GM21526 (cell line): Measurements from ENCODE around the gene STAT5A.
A peak's percentile ranks its signal among the peaks of the same experiment; 100 is the strongest.

Experiments
- ATAC-seq: cut with Tn5 transposase; IDR thresholded peaks from one replicate; pipeline ENCODE4 v1.9.1; 2021; ENCODE audit warnings: moderate library complexity; ENCODE audit not compliant: unreplicated experiment, low FRiP score

STAT5A gene

DNA sequence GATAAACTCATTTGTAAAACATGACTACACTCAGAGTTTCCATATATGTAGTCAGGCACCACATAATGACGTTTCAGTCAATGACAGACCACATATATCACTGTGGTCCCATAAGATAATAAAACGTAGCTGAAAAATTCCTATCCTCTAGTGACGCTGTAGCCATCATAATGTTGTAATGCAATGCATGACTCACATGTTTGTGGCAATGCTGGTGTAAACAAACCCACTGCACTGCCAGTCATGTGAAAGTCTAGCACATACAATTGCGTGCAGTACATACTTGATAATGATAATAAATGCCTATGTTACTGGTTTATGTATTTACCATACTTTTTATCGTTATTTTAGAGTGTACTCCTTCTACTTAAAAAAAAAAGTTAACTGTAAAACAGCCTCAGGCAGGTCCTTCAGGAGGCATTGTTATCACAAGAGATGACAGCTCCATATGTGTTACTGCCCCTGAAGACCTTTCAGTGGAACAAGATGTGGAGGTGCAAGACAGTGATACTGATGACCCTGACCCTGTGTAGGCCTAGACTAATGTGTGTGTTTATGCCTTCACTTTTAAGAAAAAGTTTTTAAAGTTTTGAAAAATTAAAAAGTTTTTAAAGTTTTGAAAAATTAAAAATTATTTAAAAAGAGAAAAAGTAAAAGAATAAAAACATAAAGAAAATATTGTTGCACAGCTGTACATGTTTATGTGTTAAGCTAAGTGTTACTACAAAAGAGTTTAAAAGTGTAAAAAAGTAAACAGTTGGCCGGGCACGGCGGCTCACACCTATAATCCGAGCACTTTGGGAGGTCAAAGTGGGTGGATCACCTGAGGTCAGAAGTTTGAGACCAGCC lies 21.2 kb upstream of the STAT5A start:
- no peak for ATAC-seq

DNA sequence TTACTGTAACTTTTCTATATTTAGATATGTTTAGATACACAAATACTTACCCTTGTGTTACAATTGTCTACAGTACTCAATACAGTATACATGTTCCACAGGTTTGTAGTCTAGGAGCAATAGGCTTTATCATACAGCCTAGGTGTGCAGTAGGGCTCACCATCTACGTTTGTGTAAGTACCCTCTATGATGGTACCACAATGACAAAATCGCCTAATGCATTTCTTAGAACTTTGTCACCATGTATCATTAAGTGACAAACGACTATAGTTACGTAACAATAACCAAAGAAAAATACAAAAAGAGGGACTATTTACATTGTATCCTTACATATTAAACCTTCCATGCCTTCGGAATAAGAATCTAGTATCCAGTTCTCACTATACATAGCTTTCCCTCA lies 20.1 kb upstream of the STAT5A start:
- ATAC-seq: no peak

DNA sequence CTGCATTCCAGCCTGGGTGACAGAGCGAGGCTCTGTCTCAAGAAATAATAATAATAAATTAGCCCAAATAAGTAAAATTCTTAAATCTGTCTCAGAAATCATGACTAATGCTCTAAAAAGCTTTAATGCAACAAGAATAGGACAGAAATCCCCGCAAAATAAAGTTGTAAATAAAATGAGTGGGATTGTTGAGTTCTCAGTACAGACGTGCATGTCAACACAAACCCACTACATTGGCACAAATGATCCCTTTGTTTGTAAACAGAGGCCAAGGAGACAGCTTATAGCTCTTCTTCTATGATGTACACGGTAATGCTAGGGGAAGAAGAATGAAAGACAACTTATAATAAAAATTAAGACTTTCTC lies 18.1 kb upstream of the STAT5A start:
- no peak for ATAC-seq

DNA sequence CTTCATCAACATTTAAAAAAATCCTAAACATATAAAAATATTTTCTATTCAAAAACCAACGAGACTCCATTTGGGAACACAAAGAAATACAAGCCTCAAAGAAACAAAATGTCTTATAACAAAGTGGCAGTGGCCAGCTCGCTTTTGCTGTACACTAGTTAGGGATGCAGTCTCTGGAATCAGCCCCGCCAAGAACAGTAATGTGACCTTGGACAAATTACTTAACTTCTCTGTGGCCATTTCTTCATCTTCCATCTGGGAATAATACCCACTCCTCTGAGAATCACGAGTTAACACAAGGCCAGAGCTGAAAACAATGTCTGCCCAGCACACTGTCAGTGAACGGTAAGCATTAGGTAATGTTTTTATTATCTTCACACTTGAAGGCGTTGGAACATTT lies 17.7 kb upstream of the STAT5A start:
- ATAC-seq: no peak

GRCh38 chr17:42271006-42271778 lies 17.1 kb upstream of the STAT5A start:
- ATAC-seq: no peak

GRCh38 chr17:42271779-42272035 lies 16.6 kb upstream of the STAT5A start:
- no peak for ATAC-seq

- no peak for ATAC-seq
These were observed 16.0 kb upstream of the STAT5A start for GRCh38 chr17:42272162-42272907.

DNA sequence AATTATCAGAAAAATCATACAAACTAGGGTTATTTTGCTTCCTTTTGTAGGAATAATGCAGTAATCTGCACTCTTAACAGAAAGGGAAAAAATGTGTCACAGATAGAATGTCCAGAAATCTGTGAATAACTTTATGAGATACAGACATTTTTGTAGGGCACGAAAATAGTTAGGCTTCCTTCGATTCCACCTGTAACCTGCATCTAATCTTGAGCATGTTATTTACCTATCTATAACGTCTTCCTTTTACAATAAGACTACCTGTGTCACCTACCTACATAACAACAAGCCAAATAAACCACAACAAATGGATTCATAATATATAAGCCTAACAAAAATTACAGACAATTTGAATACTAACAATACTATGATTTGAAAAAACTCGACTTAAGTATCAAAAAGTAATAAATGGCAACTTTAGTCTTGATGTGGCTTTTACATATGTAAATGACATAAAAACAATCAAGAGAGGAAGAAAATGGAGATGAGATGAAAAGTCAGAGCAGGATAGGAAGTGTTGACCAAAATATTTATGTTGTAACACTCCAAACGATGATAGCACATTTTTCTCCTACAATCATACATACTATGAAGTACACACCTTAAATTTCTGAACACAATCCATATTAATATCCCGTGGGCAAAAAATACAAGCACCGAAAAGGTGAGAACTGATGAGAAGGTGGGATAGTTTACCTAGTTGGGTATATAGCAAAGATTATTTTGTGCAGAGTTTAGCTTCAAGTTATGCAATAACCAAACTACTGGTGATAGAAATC lies 14.6 kb upstream of the STAT5A start:
- ATAC-seq: no peak

DNA sequence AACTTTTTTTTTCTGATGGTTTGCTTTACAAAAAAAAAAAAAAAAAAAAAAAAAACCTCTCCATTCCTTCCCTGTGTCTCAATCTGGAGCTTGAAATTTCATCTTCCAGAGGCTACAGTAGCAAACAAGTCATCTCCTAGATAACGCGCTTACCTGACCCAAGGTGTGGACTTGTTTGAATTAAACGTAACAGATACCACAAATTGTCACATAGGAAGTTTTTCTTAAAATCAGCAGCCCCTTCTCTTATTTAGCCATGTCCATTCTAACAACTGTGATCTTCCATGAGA lies 14.1 kb upstream of the STAT5A start:
- ATAC-seq: no peak

DNA sequence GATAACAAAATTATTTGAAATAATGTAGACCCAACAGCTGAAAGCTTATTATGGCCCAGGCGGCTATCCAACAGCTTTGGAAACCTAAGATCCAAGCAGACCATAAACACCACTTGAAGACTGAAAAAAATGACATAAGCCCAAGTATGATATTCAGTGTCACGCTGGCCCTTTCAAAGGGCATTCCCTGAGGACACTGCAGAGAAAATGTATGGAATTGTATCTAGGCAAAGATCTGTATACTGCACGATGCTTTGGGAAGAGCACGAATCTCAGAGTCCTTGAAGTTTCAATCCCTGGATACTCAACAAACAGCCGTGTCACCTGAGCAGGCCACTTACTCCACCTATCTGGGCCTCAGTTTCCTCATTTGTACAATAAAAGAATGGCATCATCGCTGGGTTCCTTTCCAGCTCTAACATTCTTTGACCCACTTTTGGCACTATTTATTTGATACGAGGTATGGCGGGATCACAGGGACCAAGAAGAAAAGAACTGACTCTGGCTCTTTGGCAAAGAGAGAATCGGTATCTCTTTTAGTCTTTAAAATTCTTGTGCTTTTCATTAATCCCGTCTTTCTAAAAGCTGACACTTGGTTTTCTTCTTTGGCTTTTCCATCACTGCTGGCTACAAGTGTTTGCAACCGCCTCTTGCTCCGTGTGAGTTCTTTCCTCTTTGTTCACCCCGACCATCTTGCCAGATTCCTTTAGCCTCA lies 13.3 kb upstream of the STAT5A start:
- ATAC-seq: no peak

GRCh38 chr17:42275527-42276358 lies 12.6 kb upstream of the STAT5A start:
- ATAC-seq: peak; percentile 30

DNA sequence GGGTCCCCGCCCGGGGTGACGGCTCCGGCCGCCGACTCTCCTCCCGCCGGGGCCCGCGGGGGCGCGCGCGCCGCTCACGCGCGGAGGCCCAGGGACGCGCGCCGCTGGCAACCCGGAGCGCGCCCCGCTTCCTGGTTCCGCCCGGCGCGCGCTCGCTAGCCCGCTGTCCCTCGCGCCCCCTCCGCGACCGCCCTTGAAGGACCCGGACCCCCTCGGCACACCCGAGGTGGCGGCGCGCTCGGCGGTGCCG lies 12.0 kb upstream of the STAT5A start, which contains the start of gene STAT5B:
Gene STAT5B, minus strand, starts transcription at position 33 of the 250 bp plus-strand sequence. CDS start 44,264 bp downstream, outside the sequence.
- peak; percentile 51 for ATAC-seq

DNA sequence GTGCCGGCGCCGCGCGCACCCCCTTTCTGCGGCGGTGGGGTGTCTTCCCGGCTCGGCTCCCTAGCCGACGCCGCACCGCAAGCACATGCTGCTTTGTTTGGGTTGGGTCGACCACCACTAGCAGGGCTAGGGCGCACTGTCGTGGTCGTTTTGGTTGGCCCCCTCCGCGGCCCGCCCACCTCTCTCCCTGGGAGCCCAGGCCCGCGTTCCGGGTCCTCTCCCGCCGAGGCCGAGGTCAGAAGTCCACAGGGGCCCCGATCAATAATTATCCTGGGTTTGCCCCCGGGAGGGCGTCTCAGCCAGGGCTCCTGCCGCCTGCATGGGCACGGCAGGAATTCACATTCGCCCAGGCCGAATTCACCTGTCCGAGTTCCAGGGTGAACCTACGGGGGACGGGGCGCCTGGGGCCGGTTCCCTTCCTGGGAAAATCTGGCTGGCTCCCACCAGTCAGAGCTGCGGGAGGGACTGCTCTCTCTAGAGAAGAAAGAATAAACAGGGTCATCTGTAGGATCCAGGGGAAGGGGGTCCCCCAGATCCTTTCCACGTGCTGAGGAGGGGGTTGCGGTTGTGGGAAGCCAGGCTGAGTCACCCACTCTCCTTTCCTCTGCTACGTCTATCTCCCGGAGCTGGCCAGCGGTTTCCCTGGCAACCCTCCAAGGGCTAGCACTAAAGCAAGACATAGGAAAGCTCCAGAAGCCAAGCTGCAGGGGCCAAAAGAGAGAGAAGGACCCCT lies 11.5 kb upstream of the STAT5A start:
- no peak for ATAC-seq

- ATAC-seq: no peak
These were observed 11.0 kb upstream of the STAT5A start for GRCh38 chr17:42277342-42277712.

DNA sequence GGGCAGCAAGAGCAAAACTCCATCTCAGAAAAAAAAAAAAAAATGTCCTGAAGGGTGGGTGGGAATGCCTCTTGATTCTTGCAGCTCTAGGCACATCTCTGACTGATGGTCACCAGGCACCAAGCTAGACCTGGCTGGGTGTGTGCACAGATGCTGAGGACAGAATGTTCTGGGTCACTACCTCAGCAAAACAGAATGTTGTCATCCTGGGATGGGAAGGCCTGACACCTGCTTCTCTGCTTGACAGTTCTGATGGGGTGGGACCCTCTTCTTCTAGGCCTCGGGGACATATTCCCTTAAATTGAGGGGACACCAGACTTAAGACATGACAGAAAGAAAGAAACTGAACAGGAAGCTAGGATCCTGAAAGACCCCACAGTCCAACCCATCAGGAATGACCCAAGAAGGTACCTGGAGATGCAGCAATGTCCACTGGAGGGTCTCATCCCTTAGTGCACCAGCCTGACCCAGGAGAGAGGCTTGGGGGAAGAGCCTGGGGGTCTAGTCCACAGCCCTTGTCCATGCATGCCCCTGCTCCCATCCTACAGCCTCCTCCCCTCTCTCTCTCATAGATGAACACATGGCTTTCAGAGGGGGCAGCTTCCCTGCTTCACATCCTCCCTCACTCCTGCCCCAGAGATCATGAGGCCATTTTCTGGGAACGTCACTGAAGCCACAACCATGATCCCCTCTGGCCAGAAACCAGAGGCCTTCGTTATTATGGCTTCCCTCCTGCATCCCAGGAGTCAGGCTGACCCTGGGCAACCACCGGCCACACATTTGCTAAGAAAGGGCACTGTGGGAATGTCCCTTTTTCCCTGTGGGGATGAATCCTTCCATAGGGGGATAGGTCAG lies 8.3 kb upstream of the STAT5A start:
- ATAC-seq: no peak

DNA sequence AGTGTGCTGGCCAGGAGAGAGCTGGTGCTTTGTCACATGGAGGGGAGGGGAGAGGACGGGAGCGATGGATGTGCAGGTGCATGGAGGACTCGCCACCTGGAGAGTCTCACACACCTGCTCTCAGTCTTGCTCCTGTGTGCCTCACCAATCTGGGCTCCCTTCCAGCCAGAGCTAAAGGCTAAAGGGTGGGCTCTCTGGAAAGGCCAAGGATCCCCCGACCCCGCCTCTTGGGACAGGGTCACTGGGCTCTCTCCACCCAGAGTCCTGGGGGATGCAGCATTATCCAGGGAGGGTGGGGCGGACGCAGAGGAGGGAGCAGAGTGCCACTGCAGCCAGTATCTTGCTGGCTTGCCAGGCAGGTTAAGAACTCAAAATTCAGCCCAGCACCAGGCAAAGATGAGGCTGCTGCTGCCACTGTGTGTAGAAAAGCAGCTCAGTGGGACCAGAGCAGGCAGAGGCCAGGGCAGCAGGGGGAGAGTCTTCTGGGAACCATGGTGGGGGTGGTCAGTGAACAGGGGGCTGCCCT lies 6.7 kb upstream of the STAT5A start:
- no peak for ATAC-seq

DNA sequence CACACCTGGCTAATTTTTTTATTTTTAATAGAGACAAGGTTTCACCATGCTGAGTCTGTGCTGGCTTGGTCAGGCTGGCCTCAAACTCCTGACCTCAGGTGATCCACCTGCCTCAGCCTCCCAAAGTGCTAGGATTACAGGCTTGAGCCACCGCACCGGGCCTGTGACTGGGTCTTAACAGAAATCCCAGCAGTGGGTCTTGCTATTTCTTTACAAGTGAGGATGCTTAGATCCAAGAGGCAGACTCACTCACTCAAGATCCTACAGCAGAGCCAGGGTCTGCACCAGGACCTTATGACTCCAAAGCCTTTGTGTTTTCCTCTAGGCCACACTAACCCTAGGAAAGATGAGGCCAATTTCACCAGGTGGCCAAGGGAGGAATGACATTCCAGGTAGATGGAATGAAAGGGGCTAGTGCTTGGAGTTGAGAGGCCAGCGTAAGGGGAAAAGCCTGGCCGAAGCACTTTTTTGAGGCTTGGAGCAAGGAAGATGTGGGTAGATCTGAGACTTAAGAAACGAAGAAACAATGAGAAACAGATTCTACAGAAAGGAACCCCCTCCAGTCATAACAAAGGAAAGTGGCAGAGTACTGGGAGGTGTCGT lies 5.7 kb upstream of the STAT5A start:
- no peak for ATAC-seq
